Adrenal gland (tissue), 12 donors: Measurements from ENCODE around the gene INVS. TPM values are rescaled to one million over a fixed set of nuclear protein-coding genes. Genes with fewer than 3 reads are reported as not detected.

ENCODE experiments used
- DNase-seq, 7 donors: peaks; one replicate each; pipeline ENCODE4 v3.0.0-alpha.2; 2019 to 2020
- H3K27ac ChIP-seq, 5 donors: fragments of 200-600 bp; sonication (generic) in 4 of 5; 1 replicate in 3 of 5; 2 replicates in 2 of 5; pipeline versions ENCODE4 v1.5.1 to v1.8.0; 2016 to 2020; ENCODE audit warnings: mild to moderate bottlenecking in 1 of 5
- H3K27me3 ChIP-seq: fragments of 200-600 bp; 2 replicates; pipeline ENCODE4 v1.8.0; 2021
- H3K36me3 ChIP-seq, 2 donors: fragments of 200-600 bp; replicated peaks in 1 of 2; 1 replicate in 1 of 2; 2 replicates in 1 of 2; pipeline versions ENCODE4 v1.5.1 to v1.8.0; 2018 to 2022
- H3K4me1 ChIP-seq, 2 donors: fragments of 200-600 bp; replicated peaks in 1 of 2; 1 replicate in 1 of 2; 2 replicates in 1 of 2; pipeline versions ENCODE4 v1.5.1 to v1.8.0; 2018 to 2021
- H3K4me3 ChIP-seq, 4 donors: fragments of 200-600 bp; sonication (generic) in 3 of 4; one replicate each; pipeline ENCODE4 v1.5.1; 2016 to 2018
- H3K9me3 ChIP-seq, 3 donors: fragments of 200-600 bp; sonication (generic) in 1 of 3; replicated peaks in 1 of 3; 1 replicate in 2 of 3; 2 replicates in 1 of 3; pipeline versions ENCODE4 v1.5.1 to v1.8.0; 2016 to 2021
- CTCF ChIP-seq, 6 experiments: fragments of 450-650 bp in 4 of 6; fragments of 200-600 bp in 2 of 6; sonication (generic) in 1 of 6; IDR thresholded peaks; 1 replicate in 5 of 6; 2 replicates in 1 of 6; pipeline versions ENCODE4 v1.5.1 to v1.8.0; 2016 to 2021; ENCODE audit warnings: antibody characterized with exemption in 6 of 6, mild to moderate bottlenecking in 2 of 6, moderate library complexity in 1 of 6
- POLR2A ChIP-seq, 2 donors: fragments of 450-650 bp; IDR thresholded peaks; one replicate each; pipeline ENCODE4 v1.6.1; 2017; ENCODE audit warnings: antibody characterized with exemption in 2 of 2, mild to moderate bottlenecking in 2 of 2, moderate library complexity in 1 of 2
- WGBS, 4 donors: extraction: QIAGEN DNeasy Blood & Tissue Kit in 2 of 4; methylation state at CpG; one replicate each; pipeline versions ENCODE4 v1.1.5 to v1.1.7; 2013 to 2017; 5-methylcytosine and 5-hydroxymethylcytosine counted together
- intact Hi-C, 2 donors: fragments of 100-400 bp; cut with DNase I; formaldehyde crosslinking; loops; one replicate each; pipeline versions ENCODE4 v1.14.1 to v1.15.0; 2022 to 2023
- polyA plus RNA-seq, 3 donors: library from polyadenylated mRNA; stranded (reverse); fragments of 200-250 nt in 2 of 3; fragments of 350-450 nt in 1 of 3; fragmentation: Illumina TruSeq in 1 of 3; extraction: RNeasy Lipid Tissue Mini Kit (QIAGEN cat#74804) in 1 of 3; gene quantifications; one replicate each; pipeline ENCODE4 v1.2.3, GENCODE V29; 2013 to 2014
- total RNA-seq, 9 donors: library from RNA; depleted of rRNA in 4 of 9; stranded (reverse); fragments of >200 nt in 4 of 9; fragments of 120-200 nt in 1 of 9; fragmentation: NEBNext Ultra II Directional in 1 of 9; extraction: Animal tissue kit (Norgen Biotek cat#: 25700) in 1 of 9; gene quantifications; one replicate each; pipeline versions ENCODE4 v1.1.0 to v1.2.4, GENCODE V29; 2013 to 2023
- donor health status: healthy with polysubstance abuse.
- donor health status: Bipolar disorder and iron deficiency.
- donor health status: DM: yes; HTN: yes; CAD: no.
- donor health status: DM: no; HTN: no; CAD: no.
- donor health status: DM: no; HTN: no; CAD: no.
- donor health status: DM: yes; HTN: yes; CAD: no.

The INVS gene
- total and polyA plus RNA-seq, 12 donors: 6.4 to 47.7 (median 24.4) TPM

- H3K4me3 ChIP-seq: no peak overlapping the region
- no peak for DNase-seq
- intact Hi-C loops: loop anchor here in 1 of 2 donors (10.0 kb wide), 1 partner anchor 75 kb away; no protein-coding TSS in a partner anchor
- H3K27me3 ChIP-seq: no peaks in the 10 kb centered on the region
- H3K36me3 ChIP-seq: no peaks in the 10 kb centered on the region
- no peaks in the 10 kb centered on the region for H3K9me3 ChIP-seq
- 80 to 89% (median 84%) methylated on average over 2 of the region's 2 CpGs for WGBS, 4 donors
- TF ChIP-seq POLR2A (IDR thresholded peaks at IDR 0.05) (no peak), CTCF (IDR thresholded peaks at IDR 0.05) (no peak)
- H3K4me1 ChIP-seq: no peaks in the 10 kb centered on the region
- no peak overlapping the region for H3K27ac ChIP-seq
These were observed 210.9 kb downstream of the INVS start for GRCh38 chr9:100309992-100310391.

- TF ChIP-seq POLR2A (IDR thresholded peaks at IDR 0.05) (no peak), CTCF (IDR thresholded peaks at IDR 0.05) (no peak)
- Histone ChIP-seq H3K4me1 (no peaks in the 10 kb centered on the region), H3K27me3 (no peaks in the 10 kb centered on the region), H3K4me3 (no peak overlapping the region), H3K9me3 (no peaks in the 10 kb centered on the region), H3K36me3 (peaks cover 0 to 5% of the 10 kb centered on the region in 2 donors), H3K27ac (no peak overlapping the region)
- no peak for DNase-seq
- intact Hi-C loops: no loop called here
- WGBS, 4 donors: 96 to 97% (median 97%) methylated on average over 4 of the region's 4 CpGs
These were observed 216.5 kb downstream of the INVS start for GRCh38 chr9:100315561-100315960.

DNA sequence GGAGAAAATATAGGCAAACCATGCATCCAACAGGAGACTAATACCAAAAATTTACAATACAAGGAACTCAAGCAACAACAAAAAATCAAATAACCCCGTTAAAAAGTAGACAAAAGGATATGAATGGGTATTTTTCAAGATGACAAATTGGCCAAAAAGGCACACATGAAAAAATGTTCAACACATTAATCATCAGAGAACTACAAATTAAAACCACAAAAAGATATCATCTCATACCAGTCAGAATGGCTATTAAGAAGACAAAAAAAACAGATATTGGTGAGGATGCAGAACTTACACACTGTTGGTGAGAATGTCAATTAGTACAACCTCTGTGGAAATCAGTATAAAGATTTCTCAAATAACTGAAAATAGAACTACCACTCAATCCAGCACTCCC, 218.7 kb downstream of the INVS start:
- TF ChIP-seq POLR2A (IDR thresholded peaks at IDR 0.05) (no peak), CTCF (IDR thresholded peaks at IDR 0.05) (no peak)
- H3K4me3 ChIP-seq: no peak overlapping the region
- no peak overlapping the region for H3K27ac ChIP-seq
- no peaks in the 10 kb centered on the region for H3K4me1 ChIP-seq
- H3K27me3 ChIP-seq: no peaks in the 10 kb centered on the region
- no peaks in the 10 kb centered on the region for H3K9me3 ChIP-seq
- intact Hi-C loops: no loop called here
- WGBS, 4 donors: 35 to 49% (median 41%) methylated on average over 1 of the region's 1 CpG
- no peak for DNase-seq
- peaks cover 0 to 5% of the 10 kb centered on the region in 2 donors for H3K36me3 ChIP-seq

DNA sequence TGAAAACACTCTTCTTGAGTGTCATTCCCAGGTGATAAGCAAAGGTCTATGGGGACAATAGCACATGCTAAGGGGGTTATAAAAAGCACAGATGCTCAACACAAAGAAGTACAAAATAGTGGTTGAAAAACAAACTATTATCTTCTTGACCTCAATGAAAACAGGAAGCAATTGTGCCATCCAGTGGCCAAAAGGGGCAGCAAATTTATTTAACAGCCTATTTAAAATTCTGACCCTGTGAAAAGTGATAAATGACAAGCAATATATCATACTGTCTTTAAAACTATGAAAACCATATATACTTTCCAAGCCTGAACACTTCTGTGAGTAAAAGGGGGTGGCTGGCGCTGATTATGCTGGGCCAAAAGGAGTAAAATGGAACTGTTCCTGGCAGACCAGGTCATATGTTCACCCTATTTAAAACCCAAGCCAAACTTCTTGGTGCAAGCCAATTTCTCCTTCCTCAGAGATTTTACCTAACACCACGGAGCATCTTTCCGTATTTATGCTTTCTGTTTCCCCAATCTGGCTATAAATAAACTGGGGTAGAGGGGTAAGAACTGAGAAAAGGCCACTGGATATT, 224.0 kb downstream of the INVS start:
- Histone ChIP-seq H3K36me3 (peaks cover 0 to 21% of the 10 kb centered on the region in 2 donors), H3K4me1 (no peaks in the 10 kb centered on the region), H3K27me3 (no peaks in the 10 kb centered on the region), H3K27ac (no peak overlapping the region), H3K9me3 (no peaks in the 10 kb centered on the region), H3K4me3 (no peak overlapping the region)
- TF ChIP-seq POLR2A (IDR thresholded peaks at IDR 0.05): no peak
- TF ChIP-seq CTCF (IDR thresholded peaks at IDR 0.05): peak; percentile 58 to 76 (median 72)
- DNase-seq: peak; percentile 34 to 83 (median 54)
- intact Hi-C loops: loop anchor here in 1 of 2 donors (10.0 kb wide), 1 partner anchor 298 kb away; no protein-coding TSS in a partner anchor
- 45 to 61% (median 58%) methylated on average over 3 of the region's 3 CpGs for WGBS, 4 donors
